ENCODE results near the gene PIPOX.

- TF ChIP-seq CTCF (IDR thresholded peaks at IDR 0.05; ENCODE audit: insufficient read depth, low read length) (no peak), REST (IDR thresholded peaks at IDR 0.05; ENCODE audit: insufficient replicate concordance, low read depth) (no peak), GABPA (IDR thresholded peaks at IDR 0.05; ENCODE audit: low read depth) (no peak), POLR2AphosphoS5 (IDR thresholded peaks at IDR 0.05; ENCODE audit: low read depth) (no peak), SPI1 (IDR thresholded peaks at IDR 0.05; ENCODE audit: borderline replicate concordance, low read depth) (no peak)
Observed at GRCh38 chr17:29102741-29103181, 59.8 kb downstream of the PIPOX start.

Data from HL-60 (cell line).